OCI-LY1 (cell line): ENCODE results near the gene IL31RA.

Experiments
- H2AFZ ChIP-seq: fragments of 200-600 bp; sonication (generic), shearing (Covaris generic); 2 replicates; pipeline ENCODE4 v1.6.0; 2014; ENCODE audit warnings: antibody characterized with exemption, mild to moderate bottlenecking, low read length
- H3F3A ChIP-seq: fragments of 200-600 bp; sonication (generic), shearing (Covaris generic); 2 replicates; pipeline ENCODE4 v1.6.0; 2014; ENCODE audit warnings: mild to moderate bottlenecking, antibody characterized with exemption, low read length, moderate library complexity; ENCODE audit not compliant: insufficient read depth
- H3K27ac ChIP-seq: fragments of 200-600 bp; sonication (generic); 2 replicates; pipeline ENCODE4 v1.5.1; 2014; ENCODE audit warnings: low read length, mixed run types, mild to moderate bottlenecking, low read depth; ENCODE audit not compliant: poor library complexity, severe bottlenecking
- H3K27me3 ChIP-seq: fragments of 200-600 bp; sonication (generic); 2 replicates; pipeline ENCODE4 v1.6.0; 2014; ENCODE audit warnings: antibody characterized with exemption, mild to moderate bottlenecking, low read length, moderate library complexity; ENCODE audit not compliant: insufficient read depth
- H3K36me3 ChIP-seq: fragments of 200-600 bp; sonication (generic); 2 replicates; pipeline ENCODE4 v1.6.1; 2014; ENCODE audit warnings: mild to moderate bottlenecking, antibody characterized with exemption, low read length, moderate library complexity, mixed read lengths; ENCODE audit not compliant: insufficient read depth
- H3K4me1 ChIP-seq: fragments of 200-600 bp; sonication (generic); 2 replicates; pipeline ENCODE4 v1.5.1; 2014; ENCODE audit warnings: mild to moderate bottlenecking, low read length, moderate library complexity; ENCODE audit not compliant: insufficient read depth, severe bottlenecking
- H3K4me2 ChIP-seq: fragments of 200-600 bp; sonication (generic), shearing (Covaris generic); 2 replicates; pipeline ENCODE4 v1.6.1; 2014; ENCODE audit warnings: low read length
- H3K4me3 ChIP-seq: fragments of 200-600 bp; sonication (generic); 2 replicates; pipeline ENCODE4 v1.5.1; 2014; ENCODE audit warnings: low read length, low read depth, mild to moderate bottlenecking, mixed read lengths; ENCODE audit not compliant: poor library complexity, severe bottlenecking
- H3K79me2 ChIP-seq: fragments of 200-600 bp; shearing (Covaris generic); 2 replicates; pipeline ENCODE4 v1.6.1; 2016; ENCODE audit warnings: mixed run types, low read length, mixed read lengths; ENCODE audit not compliant: insufficient read depth
- H3K9ac ChIP-seq: fragments of 200-600 bp; sonication (generic), shearing (Covaris generic); 2 replicates; pipeline ENCODE4 v1.6.1; 2014; ENCODE audit warnings: mild to moderate bottlenecking, low read length, mixed read lengths
- H3K9me2 ChIP-seq: fragments of 200-600 bp; sonication (generic), shearing (Covaris generic); 2 replicates; pipeline ENCODE4 v1.6.1; 2014; ENCODE audit warnings: low read depth, mild to moderate bottlenecking, low read length, mixed read lengths
- H3K9me3 ChIP-seq: fragments of 200-600 bp; shearing (Covaris generic); 2 replicates; pipeline ENCODE4 v1.6.1; 2014; ENCODE audit warnings: low read length, mixed read lengths
- H4K20me1 ChIP-seq: fragments of 200-600 bp; sonication (generic), shearing (Covaris generic); 2 replicates; pipeline ENCODE4 v1.6.0; 2016; ENCODE audit warnings: mild to moderate bottlenecking, low read length; ENCODE audit not compliant: insufficient read depth
- CTCF ChIP-seq: fragments of 200-600 bp; sonication (generic), shearing (Covaris generic); IDR thresholded peaks from 2 replicates; pipeline ENCODE4 v1.5.1; 2017; ENCODE audit warnings: mild to moderate bottlenecking, antibody characterized with exemption, low read length, moderate library complexity, mixed read lengths
- EZH2 ChIP-seq: fragments of 200-600 bp; sonication (generic), shearing (Covaris generic); IDR thresholded peaks from 2 replicates; pipeline ENCODE4 v1.8.0; 2017; ENCODE audit warnings: borderline replicate concordance, mixed run types, mild to moderate bottlenecking, antibody characterized with exemption, low read length, moderate library complexity, mixed read lengths

IL31RA gene

GRCh38 chr5:55959208-55959607, 108.1 kb downstream of the IL31RA start:
- Histone ChIP-seq H3F3A (no peaks in the 10 kb centered on the region), H3K4me3 (no peak overlapping the region), H3K9ac (no peak overlapping the region), H3K36me3 (no peaks in the 10 kb centered on the region), H3K79me2 (no peaks in the 10 kb centered on the region), H3K4me2 (no peak overlapping the region), H3K9me2 (no peaks in the 10 kb centered on the region), H3K27me3 (no peaks in the 10 kb centered on the region), H2AFZ (no peak overlapping the region), H4K20me1 (no peaks in the 10 kb centered on the region), H3K9me3 (no peaks in the 10 kb centered on the region), H3K4me1 (no peaks in the 10 kb centered on the region), H3K27ac (no peak overlapping the region)
- TF ChIP-seq EZH2, result no peak
- no peak for TF ChIP-seq CTCF

GRCh38 chr5:55960779-55961178, 109.6 kb downstream of the IL31RA start:
- H3K4me1 ChIP-seq, result no peaks in the 10 kb centered on the region
- H3K27me3 ChIP-seq, result no peaks in the 10 kb centered on the region
- no peak overlapping the region for H3K27ac ChIP-seq
- TF ChIP-seq CTCF (no peak), EZH2 (no peak)
- no peaks in the 10 kb centered on the region for H3F3A ChIP-seq
- no peak overlapping the region for H3K9ac ChIP-seq
- no peaks in the 10 kb centered on the region for H4K20me1 ChIP-seq
- no peaks in the 10 kb centered on the region for H3K9me2 ChIP-seq
- H3K9me3 ChIP-seq, result no peaks in the 10 kb centered on the region
- no peak overlapping the region for H2AFZ ChIP-seq
- no peaks in the 10 kb centered on the region for H3K79me2 ChIP-seq
- H3K4me2 ChIP-seq, result no peak overlapping the region
- H3K36me3 ChIP-seq, result no peaks in the 10 kb centered on the region
- no peak overlapping the region for H3K4me3 ChIP-seq

- Histone ChIP-seq H4K20me1 (no peaks in the 10 kb centered on the region), H3K4me1 (no peaks in the 10 kb centered on the region), H3K27ac (no peak overlapping the region), H3K9me2 (no peaks in the 10 kb centered on the region), H3K9me3 (no peaks in the 10 kb centered on the region), H3K36me3 (no peaks in the 10 kb centered on the region), H3K4me2 (no peak overlapping the region), H2AFZ (no peak overlapping the region), H3K9ac (no peak overlapping the region), H3K27me3 (no peaks in the 10 kb centered on the region), H3K79me2 (no peaks in the 10 kb centered on the region), H3F3A (no peaks in the 10 kb centered on the region), H3K4me3 (no peak overlapping the region)
- no peak for TF ChIP-seq CTCF
These were observed 114.4 kb downstream of the IL31RA start for GRCh38 chr5:55965525-55965924.
